Natural killer cell (primary cell): Measurements from ENCODE around the gene KLF16. TPM values are rescaled to one million over a fixed set of nuclear protein-coding genes. Genes with fewer than 3 reads are reported as not detected.
"Not testable (repeated sequence)": the region's sequence is repeated elsewhere in the genome, so short reads cannot be mapped to it uniquely, and the experiment has no call there.

Experiments used
- ATAC-seq, 3 donors: fragments of 150-1000 bp in 2 of 3; fragments of 200-7000 bp in 1 of 3; cut with Tn5 transposase; 1 replicate in 1 of 3; 2 replicates in 2 of 3; pipeline ENCODE4 v1.10.0; 2021; ENCODE audit warnings: mild to moderate bottlenecking in 2 of 3, moderate library complexity in 2 of 3
- DNase-seq, 2 donors: peaks; one replicate each; pipeline versions ENCODE4 v3.0.0 to v3.0.0-alpha.2; 2013 to 2021; ENCODE audit warnings: mixed read lengths in 1 of 2
- H3K27ac ChIP-seq: one replicate; pipeline ENCODE4 v1.5.1; 2013; ENCODE audit warnings: mild to moderate bottlenecking, low read length
- H3K27me3 ChIP-seq: one replicate; pipeline ENCODE4 v1.6.1; 2013; ENCODE audit warnings: low read length; ENCODE audit not compliant: control insufficient read depth, insufficient read depth
- H3K36me3 ChIP-seq: one replicate; pipeline ENCODE4 v1.6.1; 2013; ENCODE audit warnings: low read length; ENCODE audit not compliant: control insufficient read depth, insufficient read depth
- H3K4me1 ChIP-seq: one replicate; pipeline ENCODE4 v1.6.1; 2013; ENCODE audit warnings: low read length; ENCODE audit not compliant: control insufficient read depth, insufficient read depth
- H3K4me3 ChIP-seq: one replicate; pipeline ENCODE4 v1.5.1; 2013; ENCODE audit warnings: low read length
- H3K9me3 ChIP-seq: one replicate; pipeline ENCODE4 v1.6.1; 2013; ENCODE audit warnings: low read length; ENCODE audit not compliant: control insufficient read depth, insufficient read depth
- H3K27ac Mint-ChIP-seq, 2 donors: one replicate each; pipeline ENCODE4 v1.8.0; 2022; ENCODE audit warnings: mild to moderate bottlenecking in 2 of 2, mixed read lengths in 2 of 2, moderate library complexity in 1 of 2
- H3K27me3 Mint-ChIP-seq, 2 donors: one replicate each; pipeline ENCODE4 v1.8.0; 2022; ENCODE audit warnings: low read depth in 2 of 2, mixed read lengths in 2 of 2
- H3K36me3 Mint-ChIP-seq: one replicate; pipeline ENCODE4 v1.8.0; 2022; ENCODE audit warnings: mixed read lengths
- H3K4me1 Mint-ChIP-seq, 2 donors: one replicate each; pipeline ENCODE4 v1.8.0; 2022; ENCODE audit warnings: mixed read lengths in 2 of 2
- H3K4me3 Mint-ChIP-seq: one replicate; pipeline ENCODE4 v1.8.0; 2022; ENCODE audit warnings: mild to moderate bottlenecking, moderate library complexity, mixed read lengths
- H3K9me3 Mint-ChIP-seq, 2 donors: one replicate each; pipeline ENCODE4 v1.8.0; 2022; ENCODE audit warnings: mixed read lengths in 2 of 2
- WGBS: methylation state at CpG from one replicate; pipeline ENCODE4 v1.1.7; 2013; ENCODE audit warnings: missing lambda C conversion rate; ENCODE audit not compliant: insufficient coverage; 5-methylcytosine and 5-hydroxymethylcytosine counted together
- intact Hi-C: fragments of 100-400 bp; cut with micrococcal nuclease; formaldehyde crosslinking; loops from one replicate; pipeline ENCODE4 v1.14.2; 2022
- total RNA-seq, 4 donors: library from RNA; stranded (reverse); fragments of 120-200 nt in 1 of 4; gene quantifications; one replicate each; pipeline versions ENCODE4 v1.2.3 to v1.2.4, GENCODE V29; 2013 to 2022
- TF ChIP-seq, protein P1 (sequence below): fragments of 200-600 bp; IDR thresholded peaks from one replicate; pipeline ENCODE4 v1.8.0; 2022; ENCODE audit warnings: antibody characterized with exemption

Gene KLF16
- total RNA-seq, 3 donors from 2014 or later (not counting 1 experiment from before 2014, with no cell fraction given) = 29.1 to 38.4 (median 34.8) TPM

DNA sequence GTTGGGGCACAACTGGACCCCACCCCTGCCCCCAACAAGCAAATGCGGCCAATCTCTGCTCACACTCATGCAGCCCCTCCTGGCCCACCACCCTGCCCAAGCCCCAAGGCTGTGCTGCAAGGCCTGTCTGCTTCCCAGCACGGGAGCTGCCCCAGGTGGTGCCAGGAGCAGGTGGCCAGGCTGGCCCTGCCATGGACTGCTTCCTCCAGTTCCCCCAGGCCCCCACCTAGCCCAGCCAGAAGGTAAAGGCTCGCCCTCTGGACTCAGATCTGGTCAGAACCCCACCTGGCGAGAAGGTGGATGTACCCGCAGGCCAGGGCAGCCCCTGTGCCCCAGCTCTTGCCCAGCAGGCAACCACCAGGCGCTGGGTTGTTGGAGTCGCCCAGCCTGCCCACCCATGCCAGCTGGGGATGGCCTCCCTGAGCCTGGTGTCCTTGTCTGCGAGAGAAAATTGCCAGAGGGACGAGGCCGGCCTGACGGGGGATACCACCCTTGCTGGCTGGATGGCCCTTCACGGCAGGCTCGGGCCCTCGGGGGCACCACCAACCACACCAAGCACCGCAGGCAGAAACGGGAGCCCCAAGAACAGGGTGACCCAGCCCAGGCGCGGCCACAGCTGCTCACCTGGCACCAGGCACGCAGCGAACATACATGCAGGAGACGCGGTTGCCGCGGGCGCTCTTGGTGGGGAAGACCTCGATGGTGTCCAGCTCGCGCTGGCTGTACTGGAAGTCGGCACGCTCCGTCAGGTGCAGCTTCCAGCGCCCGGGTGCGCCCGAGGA lies 17.4 kb upstream of the KLF16 start:
- Histone ChIP-seq H3K36me3 (peaks cover 23% of the 10 kb centered on the region), H3K27ac (peak overlapping the region; percentile 69), H3K27me3 (no peaks in the 10 kb centered on the region), H3K4me3 (peak overlapping the region; percentile 20), H3K9me3 (no peaks in the 10 kb centered on the region), H3K4me1 (peaks cover 63% of the 10 kb centered on the region)
- DNase-seq (no peak), ATAC-seq (no peak)
- Mint-ChIP-seq H3K36me3 (peaks cover 20% of the 10 kb centered on the region), H3K4me1 (peaks cover 48 to 54% of the 10 kb centered on the region in 2 donors), H3K4me3 (peak overlapping the region; percentile 81), H3K9me3 (no peaks in the 10 kb centered on the region), H3K27me3 (no peaks in the 10 kb centered on the region), H3K27ac (peak overlapping the region; percentile 69 to 75)
- intact Hi-C loops = loop anchor here (5.0 kb wide), 1 partner anchor 206 kb away; no protein-coding TSS in a partner anchor
- WGBS = 86% methylated on average over 29 of the region's 35 CpGs
- TF ChIP-seq, protein P1, sequence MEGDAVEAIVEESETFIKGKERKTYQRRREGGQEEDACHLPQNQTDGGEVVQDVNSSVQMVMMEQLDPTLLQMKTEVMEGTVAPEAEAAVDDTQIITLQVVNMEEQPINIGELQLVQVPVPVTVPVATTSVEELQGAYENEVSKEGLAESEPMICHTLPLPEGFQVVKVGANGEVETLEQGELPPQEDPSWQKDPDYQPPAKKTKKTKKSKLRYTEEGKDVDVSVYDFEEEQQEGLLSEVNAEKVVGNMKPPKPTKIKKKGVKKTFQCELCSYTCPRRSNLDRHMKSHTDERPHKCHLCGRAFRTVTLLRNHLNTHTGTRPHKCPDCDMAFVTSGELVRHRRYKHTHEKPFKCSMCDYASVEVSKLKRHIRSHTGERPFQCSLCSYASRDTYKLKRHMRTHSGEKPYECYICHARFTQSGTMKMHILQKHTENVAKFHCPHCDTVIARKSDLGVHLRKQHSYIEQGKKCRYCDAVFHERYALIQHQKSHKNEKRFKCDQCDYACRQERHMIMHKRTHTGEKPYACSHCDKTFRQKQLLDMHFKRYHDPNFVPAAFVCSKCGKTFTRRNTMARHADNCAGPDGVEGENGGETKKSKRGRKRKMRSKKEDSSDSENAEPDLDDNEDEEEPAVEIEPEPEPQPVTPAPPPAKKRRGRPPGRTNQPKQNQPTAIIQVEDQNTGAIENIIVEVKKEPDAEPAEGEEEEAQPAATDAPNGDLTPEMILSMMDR = no peak

DNA sequence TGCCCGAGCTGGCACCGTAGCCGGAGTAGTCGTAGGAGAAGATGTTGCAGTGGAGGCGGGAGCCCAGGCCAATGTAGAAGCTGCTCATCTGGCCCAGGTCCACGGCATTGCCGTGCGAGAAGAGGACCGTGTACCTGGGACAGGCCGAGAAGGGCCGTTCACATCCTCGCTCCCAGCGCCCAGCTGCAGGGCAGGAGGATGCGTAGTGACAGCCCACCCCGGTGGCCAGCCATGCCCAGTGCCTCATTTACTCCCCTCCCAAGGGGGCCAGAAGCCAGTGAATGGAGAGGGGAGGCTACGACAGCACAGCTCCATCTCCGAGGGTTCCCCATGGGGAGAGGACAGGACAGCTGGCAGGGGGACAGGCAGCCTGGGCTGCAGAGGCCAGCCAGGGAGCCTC lies 16.6 kb upstream of the KLF16 start:
- Histone ChIP-seq H3K4me1 (peaks cover 59% of the 10 kb centered on the region), H3K36me3 (peaks cover 23% of the 10 kb centered on the region), H3K27ac (peak overlapping the region; percentile 69)
- H3K9me3 ChIP-seq, ATAC-seq, H3K4me3 ChIP-seq, H3K27me3 Mint-ChIP-seq, DNase-seq, H3K27me3 ChIP-seq, H3K9me3 Mint-ChIP-seq: not testable (repeated sequence)
- Mint-ChIP-seq H3K36me3 (peaks cover 20% of the 10 kb centered on the region), H3K4me1 (peaks cover 56 to 60% of the 10 kb centered on the region in 2 donors), H3K4me3 (peak overlapping the region; percentile 53), H3K27ac (peak overlapping the region; percentile 69 to 75)
- 92% methylated on average over 15 of the region's 17 CpGs for WGBS
- intact Hi-C loops = loop anchor here (5.0 kb wide), 1 partner anchor 207 kb away; no protein-coding TSS in a partner anchor

DNA sequence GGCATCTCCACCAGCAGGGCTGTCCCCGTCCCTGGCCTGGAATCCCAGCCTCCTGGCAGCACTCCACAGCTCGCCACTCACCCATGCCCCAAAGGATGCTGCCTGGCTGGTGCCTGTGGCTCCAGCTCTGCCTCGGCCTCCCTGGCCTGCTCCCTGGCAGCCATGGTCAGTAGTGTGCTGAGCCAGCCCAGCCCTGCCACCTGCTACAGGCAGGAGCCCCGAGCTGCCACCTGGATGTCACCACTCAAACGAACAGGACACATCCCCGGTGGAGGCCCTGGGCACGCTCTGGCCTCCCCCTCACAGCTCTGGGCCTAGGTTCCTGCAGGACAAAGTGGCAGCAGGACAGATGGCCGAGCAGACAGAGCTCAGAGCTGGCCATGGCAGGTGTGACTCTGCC lies 15.2 kb upstream of the KLF16 start:
- peaks cover 57% of the 10 kb centered on the region for H3K4me1 ChIP-seq
- H3K27ac ChIP-seq, H3K4me3 ChIP-seq, H3K27me3 Mint-ChIP-seq, ATAC-seq, H3K9me3 ChIP-seq, H3K9me3 Mint-ChIP-seq, DNase-seq, intact Hi-C loops, H3K27me3 ChIP-seq, H3K36me3 Mint-ChIP-seq: not testable (repeated sequence)
- 82% methylated on average over 7 of the region's 8 CpGs for WGBS
- H3K36me3 ChIP-seq = peaks cover 28% of the 10 kb centered on the region
- peak overlapping the region; percentile 58 to 79 for H3K27ac Mint-ChIP-seq
- H3K4me1 Mint-ChIP-seq = peaks cover 57 to 62% of the 10 kb centered on the region in 2 donors
- H3K4me3 Mint-ChIP-seq = peak overlapping the region; percentile 63

DNA sequence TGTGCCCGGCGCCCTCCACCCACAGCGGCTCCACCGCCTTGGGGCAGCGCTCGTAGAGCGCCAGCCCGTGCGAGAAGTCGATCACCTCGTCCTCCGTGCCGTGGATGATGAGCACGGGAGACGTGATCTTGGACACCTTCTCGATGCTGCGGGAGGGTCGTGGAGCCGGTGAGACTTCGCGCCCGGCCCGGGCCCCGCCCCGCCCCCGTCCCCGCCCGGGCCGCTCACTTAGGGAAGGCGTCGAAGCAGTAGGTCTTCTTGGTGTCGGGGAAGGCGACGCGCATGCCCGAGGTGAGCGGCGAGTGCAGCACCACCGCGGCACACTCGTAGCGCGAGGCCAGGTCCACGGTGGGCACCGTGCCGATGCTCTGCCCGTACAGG lies 13.9 kb upstream of the KLF16 start:
- DNase-seq, H3K9me3 Mint-ChIP-seq, H3K27ac ChIP-seq, H3K27me3 ChIP-seq, ATAC-seq, H3K36me3 Mint-ChIP-seq, H3K4me3 ChIP-seq, intact Hi-C loops, H3K9me3 ChIP-seq, H3K27ac Mint-ChIP-seq, H3K4me3 Mint-ChIP-seq, H3K27me3 Mint-ChIP-seq: not testable (repeated sequence)
- Histone ChIP-seq H3K4me1 (peaks cover 57% of the 10 kb centered on the region), H3K36me3 (peaks cover 36% of the 10 kb centered on the region)
- peaks cover 48 to 49% of the 10 kb centered on the region in 2 donors for H3K4me1 Mint-ChIP-seq
- whole genome bisulfite sequencing = 90% methylated on average over 26 of the region's 47 CpGs

DNA sequence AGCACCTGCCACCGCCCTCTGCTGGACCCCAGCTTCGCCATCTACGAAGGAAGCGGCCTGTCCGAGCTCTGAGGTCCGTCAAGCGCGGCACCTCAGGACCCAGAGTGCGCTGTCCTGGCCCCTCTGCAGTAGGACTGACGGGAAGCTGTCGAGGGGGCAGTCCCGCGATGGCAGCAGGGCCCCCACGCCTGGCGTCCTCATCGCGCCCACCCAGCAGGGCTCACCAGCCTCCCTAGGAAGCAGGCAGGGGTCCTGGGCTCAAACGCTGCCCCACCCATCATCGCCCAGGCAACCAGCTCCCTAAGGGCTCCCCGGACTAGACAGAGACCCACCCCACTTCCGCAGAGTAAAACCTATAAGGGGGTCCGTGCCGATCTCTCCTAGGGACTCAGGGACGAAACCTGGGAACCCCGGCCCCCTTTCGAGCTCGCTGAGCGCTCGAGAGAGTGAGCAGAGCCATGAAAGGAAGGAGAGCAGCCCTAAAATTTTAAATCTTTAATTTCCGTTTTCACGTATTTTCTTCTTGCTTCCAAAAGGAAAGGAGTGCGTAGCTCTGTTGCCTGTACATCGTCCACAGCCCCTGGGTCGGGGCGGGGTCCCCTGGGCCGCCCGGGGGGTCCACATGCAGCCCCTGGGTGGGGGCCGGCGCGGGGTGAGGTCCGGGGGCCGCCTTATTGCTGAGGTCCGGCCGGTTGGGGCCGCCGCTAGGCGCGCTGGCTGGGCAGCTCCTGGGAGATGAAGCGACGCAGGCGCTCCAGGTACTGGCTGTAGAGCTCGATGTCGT lies 13.3 kb upstream of the KLF16 start:
- intact Hi-C loops = loop anchor here (1.0 kb wide), 2 partner anchors 8 to 12 kb away; no protein-coding TSS in a partner anchor
- 42% methylated on average over 31 of the region's 53 CpGs for WGBS
- peaks cover 44 to 45% of the 10 kb centered on the region in 2 donors for H3K4me1 Mint-ChIP-seq
- H3K36me3 Mint-ChIP-seq, H3K27me3 Mint-ChIP-seq, H3K27me3 ChIP-seq, H3K9me3 Mint-ChIP-seq, DNase-seq, H3K9me3 ChIP-seq: not testable (repeated sequence)
- Histone ChIP-seq H3K27ac (peak overlapping the region; percentile 91), H3K4me3 (peak overlapping the region; percentile 81), H3K4me1 (peaks cover 55% of the 10 kb centered on the region), H3K36me3 (peaks cover 37% of the 10 kb centered on the region)
- peak overlapping the region; percentile 97 to 98 for H3K27ac Mint-ChIP-seq
- ATAC-seq = peak; percentile 6 to 15 (median 11)
- H3K4me3 Mint-ChIP-seq = peak overlapping the region; percentile 97
